ENCODE results near the gene SCTR. TPM values are rescaled to one million over a fixed set of nuclear protein-coding genes. Genes with fewer than 3 reads are reported as not detected.

The SCTR gene
- 1 to 10 TPM; 1.1 to 2.0 TPM for total RNA-seq
- polyA plus RNA-seq (ENCODE audit: insufficient read depth, low read depth, low replicate concordance) = 6.6 TPM
- long read RNA-seq, donor 1 = 0 reads
- long read RNA-seq, donor 2 = 0 reads

DNA sequence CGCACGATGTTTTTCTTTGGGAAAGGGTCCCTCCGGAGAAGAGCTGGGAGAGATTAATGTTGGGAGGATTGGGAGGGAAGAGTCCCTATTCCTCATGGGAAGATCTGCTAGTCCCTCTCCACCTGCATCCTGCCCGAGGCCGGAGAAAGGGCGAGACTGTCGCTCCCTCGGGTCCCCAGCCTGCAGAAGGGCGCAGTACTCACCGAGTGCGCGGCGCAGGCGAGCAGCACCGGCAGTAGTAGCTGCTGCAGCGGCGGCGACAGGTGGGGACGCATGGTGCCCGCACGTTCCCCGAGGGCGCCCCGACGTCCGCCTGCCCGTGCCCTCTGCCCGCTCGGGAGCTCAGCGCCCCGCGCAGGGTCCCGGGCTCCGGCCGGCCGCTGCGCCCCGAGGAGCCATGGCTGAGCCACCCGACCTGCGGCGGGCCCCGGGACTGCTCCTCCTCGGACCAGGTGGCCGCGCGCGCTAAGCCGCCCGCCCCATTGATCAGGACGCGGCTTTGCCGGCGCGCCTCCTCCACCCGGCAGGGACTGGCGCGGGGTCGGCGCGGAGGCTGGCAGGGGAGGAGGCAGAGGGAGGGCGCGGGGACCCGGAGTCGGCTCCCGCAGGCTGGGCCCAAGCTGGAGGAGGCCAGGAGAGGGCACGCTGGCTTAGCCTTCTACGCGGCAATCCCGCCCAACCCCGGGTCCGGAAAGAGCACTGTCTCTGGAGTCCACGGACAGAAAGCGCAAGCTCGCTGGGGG is at the start of gene SCTR:
Gene SCTR (minus strand): TSS at position 532 of the 743 bp plus-strand sequence. CDS start 257 bp downstream, at position 275.
- Histone ChIP-seq H3K9me3 (no peaks in the 10 kb centered on the region), H3K27me3 (no peaks in the 10 kb centered on the region), H3K4me3 (peak within 1 kb of the TSS; percentile 12 to 34), H3K27ac (no peak within 1 kb of the TSS), H3K36me3 (ENCODE audit: low read depth, missing control alignments) (no peaks in the 10 kb centered on the region), H3K4me1 (peaks cover 4% of the 10 kb centered on the region)
- DNase-seq = no peak
- TF ChIP-seq, protein P1, sequence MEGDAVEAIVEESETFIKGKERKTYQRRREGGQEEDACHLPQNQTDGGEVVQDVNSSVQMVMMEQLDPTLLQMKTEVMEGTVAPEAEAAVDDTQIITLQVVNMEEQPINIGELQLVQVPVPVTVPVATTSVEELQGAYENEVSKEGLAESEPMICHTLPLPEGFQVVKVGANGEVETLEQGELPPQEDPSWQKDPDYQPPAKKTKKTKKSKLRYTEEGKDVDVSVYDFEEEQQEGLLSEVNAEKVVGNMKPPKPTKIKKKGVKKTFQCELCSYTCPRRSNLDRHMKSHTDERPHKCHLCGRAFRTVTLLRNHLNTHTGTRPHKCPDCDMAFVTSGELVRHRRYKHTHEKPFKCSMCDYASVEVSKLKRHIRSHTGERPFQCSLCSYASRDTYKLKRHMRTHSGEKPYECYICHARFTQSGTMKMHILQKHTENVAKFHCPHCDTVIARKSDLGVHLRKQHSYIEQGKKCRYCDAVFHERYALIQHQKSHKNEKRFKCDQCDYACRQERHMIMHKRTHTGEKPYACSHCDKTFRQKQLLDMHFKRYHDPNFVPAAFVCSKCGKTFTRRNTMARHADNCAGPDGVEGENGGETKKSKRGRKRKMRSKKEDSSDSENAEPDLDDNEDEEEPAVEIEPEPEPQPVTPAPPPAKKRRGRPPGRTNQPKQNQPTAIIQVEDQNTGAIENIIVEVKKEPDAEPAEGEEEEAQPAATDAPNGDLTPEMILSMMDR (IDR thresholded peaks at IDR 0.05) = no peak
- no peak for TF ChIP-seq POLR2A (IDR thresholded peaks at IDR 0.05)
- WGBS, 2 donors = 9 to 10% methylated on average over 12 to 56 of the region's 74 CpGs
- intact Hi-C loops (cut with DNase I; ENCODE audit: low total_unique reads) = no loop called here

DNA sequence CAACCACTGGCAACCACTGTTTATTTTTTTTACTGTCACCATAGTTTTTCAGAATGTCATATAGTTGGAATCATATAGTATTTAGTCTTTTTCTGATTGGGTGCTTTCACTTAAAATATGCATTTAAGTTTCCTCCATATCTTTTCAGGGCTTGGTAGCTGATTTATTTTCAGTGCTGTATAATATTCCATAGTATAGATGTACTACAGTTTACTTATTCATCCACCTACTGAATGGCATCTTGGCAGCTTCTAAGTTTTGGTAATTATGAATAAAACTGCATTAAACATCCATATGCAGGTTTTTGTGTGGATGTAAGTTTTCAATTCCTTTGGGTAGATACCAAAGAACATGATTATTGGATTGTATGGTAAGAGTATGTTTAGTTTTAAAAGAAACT is 43.0 kb upstream of the SCTR start:
- Histone ChIP-seq H3K4me1 (no peaks in the 10 kb centered on the region), H3K9me3 (no peaks in the 10 kb centered on the region), H3K4me3 (no peak overlapping the region), H3K36me3 (ENCODE audit: low read depth, missing control alignments) (no peaks in the 10 kb centered on the region), H3K27ac (no peak overlapping the region), H3K27me3 (no peaks in the 10 kb centered on the region)
- DNase-seq = no peak
- TF ChIP-seq POLR2A (IDR thresholded peaks at IDR 0.05) = no peak
- TF ChIP-seq, protein P1 (IDR thresholded peaks at IDR 0.05) = no peak
- intact Hi-C loops (cut with DNase I; ENCODE audit: low total_unique reads) = no loop called here

DNA sequence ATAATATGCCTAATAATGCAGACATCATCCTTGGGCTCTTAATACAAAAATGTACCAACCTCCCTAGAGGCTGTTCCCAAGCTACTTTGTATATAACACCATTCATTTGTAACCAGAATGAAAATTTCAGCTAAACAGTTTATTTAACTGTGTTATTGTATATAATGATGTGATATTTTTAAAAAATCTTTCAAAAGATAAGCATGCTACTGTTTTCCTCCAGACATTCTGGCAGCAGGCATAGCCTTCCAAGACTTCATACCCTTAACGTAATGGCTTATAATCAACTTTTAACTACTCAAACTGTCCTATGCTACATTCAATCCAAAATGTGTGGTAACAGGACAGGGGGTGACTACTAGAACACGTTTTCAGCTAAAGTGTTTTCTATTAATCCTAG is 41.2 kb upstream of the SCTR start:
- DNase-seq = no peak
- H3K36me3 ChIP-seq (ENCODE audit: low read depth, missing control alignments) = no peaks in the 10 kb centered on the region
- no peaks in the 10 kb centered on the region for H3K9me3 ChIP-seq
- H3K4me1 ChIP-seq = no peaks in the 10 kb centered on the region
- no peak overlapping the region for H3K27ac ChIP-seq
- no peak overlapping the region for H3K4me3 ChIP-seq
- 82 to 83% methylated on average over 2 of the region's 2 CpGs for WGBS, 2 donors
- H3K27me3 ChIP-seq = no peaks in the 10 kb centered on the region
- TF ChIP-seq, protein P1 (IDR thresholded peaks at IDR 0.05) = no peak
- no peak for TF ChIP-seq POLR2A (IDR thresholded peaks at IDR 0.05)
- intact Hi-C loops (cut with DNase I; ENCODE audit: low total_unique reads) = no loop called here

DNA sequence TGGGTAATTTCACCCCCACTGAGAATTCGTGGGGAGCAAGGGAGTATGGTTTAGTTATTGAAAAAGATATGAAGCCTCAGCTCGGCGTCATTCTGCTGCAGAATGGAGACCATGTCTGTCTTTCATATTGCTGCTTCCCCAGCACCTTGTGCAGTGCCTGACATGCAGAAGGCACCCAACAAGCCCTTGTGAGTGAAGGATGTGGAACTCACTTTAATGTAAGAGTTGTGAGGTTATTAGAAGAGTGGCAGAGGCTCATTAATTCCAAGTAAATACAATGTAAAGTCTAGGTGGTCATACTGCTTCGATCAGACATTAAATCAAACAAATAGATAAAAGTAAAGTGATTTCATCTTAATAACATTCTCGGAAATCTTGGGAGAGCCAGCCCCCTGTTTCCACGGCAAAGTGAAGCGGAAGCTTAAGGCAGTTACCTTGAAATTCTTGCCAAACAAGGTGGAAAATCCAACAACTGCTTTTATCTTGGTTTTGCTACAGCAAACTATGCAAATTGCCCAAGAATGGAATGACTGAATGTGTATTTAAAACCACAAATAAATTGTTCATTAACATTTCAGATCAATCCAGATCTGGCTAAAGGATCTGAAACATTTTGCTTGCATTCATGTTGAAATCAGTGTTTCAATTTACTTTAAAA is 29.5 kb upstream of the SCTR start:
- Histone ChIP-seq H3K9me3 (no peaks in the 10 kb centered on the region), H3K4me1 (no peaks in the 10 kb centered on the region), H3K27ac (no peak overlapping the region), H3K36me3 (ENCODE audit: low read depth, missing control alignments) (no peaks in the 10 kb centered on the region), H3K4me3 (no peak overlapping the region), H3K27me3 (no peaks in the 10 kb centered on the region)
- WGBS, 2 donors = 81 to 84% methylated on average over 7 of the region's 7 CpGs
- no peak for DNase-seq
- TF ChIP-seq, protein P1 (IDR thresholded peaks at IDR 0.05) = no peak
- TF ChIP-seq POLR2A (IDR thresholded peaks at IDR 0.05) = no peak
- intact Hi-C loops (cut with DNase I; ENCODE audit: low total_unique reads) = no loop called here
